ENCODE measurements around the gene RPS27L.

The RPS27L gene

DNA sequence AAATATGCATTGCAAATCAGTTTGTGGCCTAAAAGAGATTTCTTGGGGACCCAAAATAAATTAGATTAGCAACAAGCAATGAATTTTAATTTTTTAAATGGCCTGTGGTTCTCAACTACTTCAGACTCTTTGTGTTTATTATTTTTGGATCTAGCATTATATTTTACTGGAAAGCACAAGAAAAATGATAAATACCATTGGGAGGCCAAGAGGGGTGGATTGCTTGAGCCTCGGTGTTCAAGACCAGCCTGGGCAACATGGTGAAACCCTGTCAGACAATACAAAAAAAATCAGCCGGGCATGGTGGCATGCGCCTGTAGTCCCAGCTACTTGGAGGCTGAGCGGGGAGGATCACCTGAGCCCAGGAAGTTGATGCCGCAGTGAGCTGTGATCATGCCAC is 22.0 kb downstream of the RPS27L start:
- Histone ChIP-seq H3K9ac (ENCODE audit: low read depth, low read length) (no peak overlapping the region), H3K27ac (ENCODE audit: low read depth, low read length) (no peak overlapping the region), H3K4me1 (ENCODE audit: insufficient read depth, low read length) (no peaks in the 10 kb centered on the region), H3K36me3 (ENCODE audit: insufficient read depth, low read length) (peaks cover 3% of the 10 kb centered on the region; the same call in 1 of the 2 replicates), H3K27me3 (ENCODE audit: insufficient read depth, low read length) (no peaks in the 10 kb centered on the region), H3K9me3 (ENCODE audit: insufficient read depth, low read depth, low read length) (no peaks in the 10 kb centered on the region), H3K4me3 (ENCODE audit: low read length) (no peak overlapping the region)
- WGBS: 95% methylated on average over 5 of the region's 5 CpGs

GRCh38 chr15:63134245-63134985 is 22.9 kb downstream of the RPS27L start:
- no peak overlapping the region for H3K27ac ChIP-seq (ENCODE audit: low read depth, low read length)

GRCh38 chr15:63133786-63134185 is 23.5 kb downstream of the RPS27L start:
- H3K9ac ChIP-seq (ENCODE audit: low read depth, low read length): no peak overlapping the region
- no peaks in the 10 kb centered on the region for H3K9me3 ChIP-seq (ENCODE audit: insufficient read depth, low read depth, low read length)
- H3K4me1 ChIP-seq (ENCODE audit: insufficient read depth, low read length): no peaks in the 10 kb centered on the region
- no peak overlapping the region for H3K27ac ChIP-seq (ENCODE audit: low read depth, low read length)
- H3K36me3 ChIP-seq (ENCODE audit: insufficient read depth, low read length): peaks cover 10% of the 10 kb centered on the region
- no peaks in the 10 kb centered on the region for H3K27me3 ChIP-seq (ENCODE audit: insufficient read depth, low read length)
- H3K4me3 ChIP-seq (ENCODE audit: low read length): no peak overlapping the region
- WGBS: 100% methylated on average over 1 of the region's 1 CpG

More at GRCh38 chr15:63134245-63134985, 22.9 kb downstream of the RPS27L start:
- H3K36me3 ChIP-seq (ENCODE audit: insufficient read depth, low read length): peaks cover 8% of the 10 kb centered on the region
- H3K4me3 ChIP-seq (ENCODE audit: low read length): no peak overlapping the region
- no peak overlapping the region for H3K9ac ChIP-seq (ENCODE audit: low read depth, low read length)
- H3K9me3 ChIP-seq (ENCODE audit: insufficient read depth, low read depth, low read length): no peaks in the 10 kb centered on the region
- H3K4me1 ChIP-seq (ENCODE audit: insufficient read depth, low read length): no peaks in the 10 kb centered on the region
- H3K27me3 ChIP-seq (ENCODE audit: insufficient read depth, low read length): no peaks in the 10 kb centered on the region
- 92% methylated on average over 2 of the region's 2 CpGs for WGBS

GRCh38 chr15:63126726-63127125 is 30.6 kb downstream of the RPS27L start:
- Histone ChIP-seq H3K27ac (ENCODE audit: low read depth, low read length) (no peak overlapping the region), H3K36me3 (ENCODE audit: insufficient read depth, low read length) (peaks cover 26% of the 10 kb centered on the region), H3K4me1 (ENCODE audit: insufficient read depth, low read length) (no peaks in the 10 kb centered on the region), H3K4me3 (ENCODE audit: low read length) (no peak overlapping the region), H3K27me3 (ENCODE audit: insufficient read depth, low read length) (no peaks in the 10 kb centered on the region), H3K9me3 (ENCODE audit: insufficient read depth, low read depth, low read length) (no peaks in the 10 kb centered on the region), H3K9ac (ENCODE audit: low read depth, low read length) (no peak overlapping the region)
- 93% methylated on average over 3 of the region's 3 CpGs for WGBS

GRCh38 chr15:63124506-63124905 is 32.8 kb downstream of the RPS27L start:
- Histone ChIP-seq H3K9ac (ENCODE audit: low read depth, low read length) (no peak overlapping the region), H3K36me3 (ENCODE audit: insufficient read depth, low read length) (peaks cover 18% of the 10 kb centered on the region; the same call in 1 of the 2 replicates), H3K4me1 (ENCODE audit: insufficient read depth, low read length) (no peaks in the 10 kb centered on the region), H3K4me3 (ENCODE audit: low read length) (no peak overlapping the region), H3K9me3 (ENCODE audit: insufficient read depth, low read depth, low read length) (no peaks in the 10 kb centered on the region), H3K27me3 (ENCODE audit: insufficient read depth, low read length) (no peaks in the 10 kb centered on the region), H3K27ac (ENCODE audit: low read depth, low read length) (no peak overlapping the region)
- WGBS: 94% methylated on average over 9 of the region's 9 CpGs

GRCh38 chr15:63122002-63122875 is 35.0 kb downstream of the RPS27L start:
- WGBS: 2% methylated on average over 59 of the region's 59 CpGs
- H3K36me3 ChIP-seq (ENCODE audit: insufficient read depth, low read length): peaks cover 6% of the 10 kb centered on the region; the same call in 1 of the 2 replicates
- no peaks in the 10 kb centered on the region for H3K27me3 ChIP-seq (ENCODE audit: insufficient read depth, low read length)
- no peak overlapping the region; the same call in 1 of the 2 replicates for H3K27ac ChIP-seq (ENCODE audit: low read depth, low read length)
- peak overlapping the region; percentile 71 for H3K4me3 ChIP-seq (ENCODE audit: low read length)
- no peaks in the 10 kb centered on the region for H3K9me3 ChIP-seq (ENCODE audit: insufficient read depth, low read depth, low read length)
- no peak overlapping the region for H3K9ac ChIP-seq (ENCODE audit: low read depth, low read length)
- H3K4me1 ChIP-seq (ENCODE audit: insufficient read depth, low read length): no peaks in the 10 kb centered on the region

GRCh38 chr15:63121382-63122001 is 35.8 kb downstream of the RPS27L start, which contains the start of gene LACTB:
TSS of gene LACTB (plus strand) at chr15:63121861. CDS start at chr15:63121872, 11 bp downstream.
- no peaks in the 10 kb centered on the region for H3K36me3 ChIP-seq (ENCODE audit: insufficient read depth, low read length)
- peak within 1 kb of the TSS; percentile 31; the same call in 1 of the 2 replicates for H3K9ac ChIP-seq (ENCODE audit: low read depth, low read length)
- H3K27ac ChIP-seq (ENCODE audit: low read depth, low read length): no peak within 1 kb of the TSS; the same call in 1 of the 2 replicates
- peak within 1 kb of the TSS; percentile 71 for H3K4me3 ChIP-seq (ENCODE audit: low read length)
- H3K4me1 ChIP-seq (ENCODE audit: insufficient read depth, low read length): no peaks in the 10 kb centered on the region
- H3K9me3 ChIP-seq (ENCODE audit: insufficient read depth, low read depth, low read length): no peaks in the 10 kb centered on the region
- no peaks in the 10 kb centered on the region for H3K27me3 ChIP-seq (ENCODE audit: insufficient read depth, low read length)
- 2% methylated on average over 39 of the region's 40 CpGs for WGBS

GRCh38 chr15:63118854-63119253 is 38.4 kb downstream of the RPS27L start:
- Histone ChIP-seq H3K27me3 (ENCODE audit: insufficient read depth, low read length) (no peaks in the 10 kb centered on the region), H3K4me3 (ENCODE audit: low read length) (no peak overlapping the region), H3K36me3 (ENCODE audit: insufficient read depth, low read length) (no peaks in the 10 kb centered on the region), H3K9me3 (ENCODE audit: insufficient read depth, low read depth, low read length) (no peaks in the 10 kb centered on the region), H3K4me1 (ENCODE audit: insufficient read depth, low read length) (no peaks in the 10 kb centered on the region), H3K27ac (ENCODE audit: low read depth, low read length) (no peak overlapping the region), H3K9ac (ENCODE audit: low read depth, low read length) (no peak overlapping the region)
- WGBS: 84% methylated on average over 2 of the region's 3 CpGs

DNA sequence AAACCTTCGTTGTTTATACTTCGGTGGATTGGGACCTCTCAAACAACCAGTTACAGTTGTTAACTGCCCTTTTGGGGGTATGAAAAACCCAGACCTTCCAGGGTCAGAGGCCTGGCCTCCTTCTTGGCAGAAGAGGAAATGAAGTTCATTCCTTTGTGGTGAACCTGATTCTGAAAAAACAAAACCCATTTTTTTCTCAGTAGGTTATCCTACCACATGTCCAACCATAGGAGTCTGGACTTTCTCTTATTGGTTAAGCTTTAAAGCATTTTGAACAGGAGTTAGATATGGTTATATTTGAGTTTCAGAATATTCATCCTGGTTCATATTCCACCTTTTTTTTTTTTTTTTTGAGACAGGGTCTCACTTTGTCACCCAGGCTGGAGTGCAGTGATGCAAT is 42.8 kb downstream of the RPS27L start:
- H3K27ac ChIP-seq (ENCODE audit: low read depth, low read length): no peak overlapping the region
- no peaks in the 10 kb centered on the region for H3K36me3 ChIP-seq (ENCODE audit: insufficient read depth, low read length)
- 97% methylated on average over 2 of the region's 2 CpGs for WGBS
- H3K27me3 ChIP-seq (ENCODE audit: insufficient read depth, low read length): no peaks in the 10 kb centered on the region
- H3K4me3 ChIP-seq (ENCODE audit: low read length): no peak overlapping the region
- H3K9ac ChIP-seq (ENCODE audit: low read depth, low read length): no peak overlapping the region
- no peaks in the 10 kb centered on the region for H3K9me3 ChIP-seq (ENCODE audit: insufficient read depth, low read depth, low read length)
- H3K4me1 ChIP-seq (ENCODE audit: insufficient read depth, low read length): no peaks in the 10 kb centered on the region

DNA sequence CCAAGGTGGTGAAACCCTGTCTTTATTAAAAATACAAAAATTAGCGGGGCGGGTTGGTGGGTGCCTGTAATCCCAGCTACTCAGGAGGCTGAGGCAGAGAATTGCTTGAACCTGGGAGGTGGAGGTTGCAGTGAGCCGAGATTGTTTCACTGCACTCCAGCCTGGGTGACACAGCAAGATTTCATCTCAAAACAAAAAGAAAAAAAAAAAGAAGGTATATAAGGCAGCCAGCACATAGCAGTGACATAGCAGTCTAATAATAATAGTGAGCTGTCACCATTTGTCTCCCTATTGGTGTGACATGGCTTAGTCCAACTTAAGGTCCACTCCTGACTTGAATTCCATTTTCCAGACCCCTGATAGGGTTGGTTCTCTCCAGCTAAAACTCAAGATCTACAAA is 44.4 kb downstream of the RPS27L start:
- H3K4me3 ChIP-seq (ENCODE audit: low read length): no peak overlapping the region
- no peaks in the 10 kb centered on the region for H3K9me3 ChIP-seq (ENCODE audit: insufficient read depth, low read depth, low read length)
- H3K27ac ChIP-seq (ENCODE audit: low read depth, low read length): no peak overlapping the region
- no peaks in the 10 kb centered on the region for H3K27me3 ChIP-seq (ENCODE audit: insufficient read depth, low read length)
- H3K9ac ChIP-seq (ENCODE audit: low read depth, low read length): no peak overlapping the region
- H3K4me1 ChIP-seq (ENCODE audit: insufficient read depth, low read length): no peaks in the 10 kb centered on the region
- 93% methylated on average over 3 of the region's 3 CpGs for WGBS
- H3K36me3 ChIP-seq (ENCODE audit: insufficient read depth, low read length): no peaks in the 10 kb centered on the region

GRCh38 chr15:63111481-63111880 is 45.8 kb downstream of the RPS27L start:
- Histone ChIP-seq H3K4me1 (ENCODE audit: insufficient read depth, low read length) (no peaks in the 10 kb centered on the region), H3K36me3 (ENCODE audit: insufficient read depth, low read length) (no peaks in the 10 kb centered on the region), H3K9ac (ENCODE audit: low read depth, low read length) (no peak overlapping the region), H3K9me3 (ENCODE audit: insufficient read depth, low read depth, low read length) (no peaks in the 10 kb centered on the region), H3K27ac (ENCODE audit: low read depth, low read length) (no peak overlapping the region), H3K27me3 (ENCODE audit: insufficient read depth, low read length) (no peaks in the 10 kb centered on the region), H3K4me3 (ENCODE audit: low read length) (no peak overlapping the region)
